HepG2 (cell line): Measurements from ENCODE around the gene BRCA1. TPM values are rescaled to one million over a fixed set of nuclear protein-coding genes. Genes with fewer than 3 reads are reported as not detected.
A peak's percentile ranks its signal among the peaks of the same experiment; 100 is the strongest.

Experiments
- AGO2 ChIP-seq: fragments of 200-400 bp; formaldehyde crosslinking; optimal IDR thresholded peaks from 2 replicates; pipeline ENCODE3; 2017; ENCODE audit warnings: mild to moderate bottlenecking, low read depth, low read length, moderate library complexity
- ARHGAP35 ChIP-seq: sonication (generic); formaldehyde crosslinking; IDR thresholded peaks from 2 replicates; pipeline ENCODE4 v1.9.0; 2022; ENCODE audit warnings: mild to moderate bottlenecking, inconsistent platforms, moderate library complexity, missing genetic modification reagents, borderline replicate concordance
- ATF7 ChIP-seq, 2 experiments: fragments of 450-650 bp in 1 of 2; sonication (generic) in 1 of 2; formaldehyde crosslinking in 1 of 2; IDR thresholded peaks; 2 replicates each; pipeline versions ENCODE4 v1.4.0 to v1.6.1; 2016 to 2020; ENCODE audit warnings: antibody characterized with exemption in 1 of 2, mild to moderate bottlenecking in 1 of 2, missing genetic modification reagents in 1 of 2
- CEBPG ChIP-seq: IDR thresholded peaks from 2 replicates; pipeline ENCODE4 v1.6.1; 2016
- FOXA3 ChIP-seq: IDR thresholded peaks from 2 replicates; pipeline ENCODE4 v1.6.1; 2016; ENCODE audit warnings: missing genetic modification reagents, missing compliant biosample characterization
- HNF4A ChIP-seq: sonication (generic); formaldehyde crosslinking; IDR thresholded peaks from 2 replicates; pipeline ENCODE4 v1.4.0; 2020; ENCODE audit warnings: missing genetic modification reagents
- HNF4G ChIP-seq, 2 experiments: sonication (generic) in 1 of 2; formaldehyde crosslinking in 1 of 2; IDR thresholded peaks; 2 replicates each; pipeline versions ENCODE4 v1.4.0 to v1.6.1; 2011 to 2020; ENCODE audit warnings: borderline replicate concordance in 2 of 2, low read depth in 2 of 2, mild to moderate bottlenecking in 2 of 2, low read length in 1 of 2, missing genetic modification reagents in 1 of 2, moderate library complexity in 1 of 2
- HOXA3 ChIP-seq: sonication (generic); formaldehyde crosslinking; IDR thresholded peaks from 2 replicates; pipeline ENCODE4 v1.5.0; 2020; ENCODE audit warnings: missing genetic modification reagents
- KDM3A ChIP-seq: IDR thresholded peaks from 2 replicates; pipeline ENCODE4 v1.6.1; 2018; ENCODE audit warnings: low read depth, missing compliant biosample characterization
- MIXL1 ChIP-seq: IDR thresholded peaks from 2 replicates; pipeline ENCODE4 v1.6.1; 2016
- NCOA1 ChIP-seq: sonication (generic); formaldehyde crosslinking; IDR thresholded peaks from 2 replicates; pipeline ENCODE4 v1.9.0; 2021; ENCODE audit warnings: missing genetic modification reagents
- PHF5A ChIP-seq: IDR thresholded peaks from one replicate; pipeline ENCODE4 v1.6.1; 2018; ENCODE audit warnings: low read depth, missing genetic modification reagents; ENCODE audit not compliant: unreplicated experiment
- SMYD3 ChIP-seq: sonication (generic); formaldehyde crosslinking; IDR thresholded peaks from 2 replicates; pipeline ENCODE4 v1.8.1; 2023; ENCODE audit warnings: mild to moderate bottlenecking, missing genetic modification reagents
- STAT5B ChIP-seq: sonication (generic); formaldehyde crosslinking; IDR thresholded peaks from 2 replicates; pipeline ENCODE4 v1.4.0; 2020; ENCODE audit warnings: missing genetic modification reagents
- SYNCRIP ChIP-seq: fragments of 200-400 bp; formaldehyde crosslinking; IDR thresholded peaks from 2 replicates; pipeline ENCODE4 v1.6.1; 2018; ENCODE audit warnings: mild to moderate bottlenecking, low read depth, low read length; ENCODE audit not compliant: insufficient read depth
- YEATS2 ChIP-seq: sonication (generic); formaldehyde crosslinking; IDR thresholded peaks from 2 replicates; pipeline ENCODE4 v1.4.0; 2020; ENCODE audit warnings: missing genetic modification reagents, borderline replicate concordance
- YEATS4 ChIP-seq: sonication (generic); formaldehyde crosslinking; IDR thresholded peaks from 2 replicates; pipeline ENCODE4 v1.4.0; 2020; ENCODE audit warnings: missing genetic modification reagents, borderline replicate concordance
- ZBTB7B ChIP-seq: sonication (generic); formaldehyde crosslinking; IDR thresholded peaks from 2 replicates; pipeline ENCODE4 v1.4.0; 2020; ENCODE audit warnings: missing genetic modification reagents
- ZFP62 ChIP-seq: sonication (generic); formaldehyde crosslinking; IDR thresholded peaks from 2 replicates; pipeline ENCODE4 v1.4.0; 2020; ENCODE audit warnings: missing genetic modification reagents
- ZNF501 ChIP-seq: sonication (generic); formaldehyde crosslinking; IDR thresholded peaks from 2 replicates; pipeline ENCODE4 v1.5.1; 2020; ENCODE audit warnings: mild to moderate bottlenecking, moderate library complexity, missing genetic modification reagents
- ZNF652 ChIP-seq: IDR thresholded peaks from 2 replicates; pipeline ENCODE4 v1.6.1; 2016; ENCODE audit warnings: low read depth, borderline replicate concordance
- ZNF746 ChIP-seq: sonication (generic); formaldehyde crosslinking; IDR thresholded peaks from 2 replicates; pipeline ENCODE4 v1.8.0; 2022; ENCODE audit warnings: mild to moderate bottlenecking, missing genetic modification reagents
- ZNF776 ChIP-seq: sonication (generic); formaldehyde crosslinking; IDR thresholded peaks from 2 replicates; pipeline ENCODE4 v1.4.0; 2020; ENCODE audit warnings: mild to moderate bottlenecking, missing genetic modification reagents
- polyA plus RNA-seq, 8 experiments: library from polyadenylated mRNA; depleted of rRNA in 3 of 8; stranded (reverse) in 7 of 8; unstranded in 1 of 8; fragments of >200 nt; fragmentation: Illumina TruSeq in 4 of 8; extraction: Trizol in 4 of 8; gene quantifications; 2 replicates each; pipeline versions ENCODE4 v1.2.1 to v1.2.3, GENCODE V29; 2011 to 2016; ENCODE audit warnings: low read depth in 4 of 8, missing spikeins in 1 of 8, mixed read lengths in 1 of 8; ENCODE audit not compliant: insufficient read depth in 1 of 8
- total RNA-seq, 5 experiments: library from RNA; depleted of rRNA; stranded (reverse); fragments of >200 nt; fragmentation: Illumina TruSeq; extraction: Trizol; gene quantifications; 2 replicates each; pipeline ENCODE4 v1.2.3, GENCODE V29; 2016; ENCODE audit warnings: low read depth in 1 of 5
- TF ChIP-seq, protein P1 (sequence below): sonication (generic); formaldehyde crosslinking; IDR thresholded peaks from 2 replicates; pipeline ENCODE4 v1.9.0; 2021; ENCODE audit warnings: missing genetic modification reagents, mild to moderate bottlenecking, borderline replicate concordance
- TF ChIP-seq, protein P2 (sequence below): sonication (generic); formaldehyde crosslinking; IDR thresholded peaks from 2 replicates; pipeline ENCODE4 v1.4.0; 2020; ENCODE audit warnings: missing genetic modification reagents
- TF ChIP-seq, protein P3 (sequence below): sonication (generic); formaldehyde crosslinking; IDR thresholded peaks from 2 replicates; pipeline ENCODE4 v1.5.0; 2020; ENCODE audit warnings: mild to moderate bottlenecking, missing genetic modification reagents

BRCA1 gene
- total and polyA plus RNA-seq, 2 of the 13 experiments (the other 11 are each of a cell fraction or from before 2014, with no cell fraction given) = 13.3 to 37.5 TPM

DNA sequence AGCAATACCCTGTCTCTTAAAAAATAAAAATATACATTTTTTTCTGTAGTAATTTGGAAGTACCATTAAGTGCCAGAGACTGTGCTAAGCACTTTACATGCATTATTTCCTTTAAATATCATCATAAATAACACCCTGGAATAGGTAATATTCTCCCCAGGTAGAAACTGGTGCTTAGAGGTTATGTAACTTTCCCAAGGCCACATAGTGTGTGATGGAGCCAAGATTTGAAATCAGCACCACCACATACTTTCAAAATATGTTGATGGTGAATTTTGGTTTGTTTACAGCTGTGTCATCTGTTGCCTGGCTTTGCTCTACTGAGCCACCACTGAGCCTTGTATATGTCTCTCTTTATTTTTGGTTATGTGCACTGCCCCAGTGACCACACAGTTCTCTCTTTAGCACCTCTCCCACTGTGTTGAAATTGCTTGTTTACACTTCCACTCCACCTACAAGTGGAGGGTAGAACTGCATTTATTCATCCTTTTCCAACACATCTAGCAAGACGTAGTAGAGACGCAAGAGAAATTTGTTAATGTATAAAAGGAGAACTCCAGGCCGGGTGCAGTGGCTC, 26.8 kb upstream of the BRCA1 start (continued):
- TF ChIP-seq, protein P1, sequence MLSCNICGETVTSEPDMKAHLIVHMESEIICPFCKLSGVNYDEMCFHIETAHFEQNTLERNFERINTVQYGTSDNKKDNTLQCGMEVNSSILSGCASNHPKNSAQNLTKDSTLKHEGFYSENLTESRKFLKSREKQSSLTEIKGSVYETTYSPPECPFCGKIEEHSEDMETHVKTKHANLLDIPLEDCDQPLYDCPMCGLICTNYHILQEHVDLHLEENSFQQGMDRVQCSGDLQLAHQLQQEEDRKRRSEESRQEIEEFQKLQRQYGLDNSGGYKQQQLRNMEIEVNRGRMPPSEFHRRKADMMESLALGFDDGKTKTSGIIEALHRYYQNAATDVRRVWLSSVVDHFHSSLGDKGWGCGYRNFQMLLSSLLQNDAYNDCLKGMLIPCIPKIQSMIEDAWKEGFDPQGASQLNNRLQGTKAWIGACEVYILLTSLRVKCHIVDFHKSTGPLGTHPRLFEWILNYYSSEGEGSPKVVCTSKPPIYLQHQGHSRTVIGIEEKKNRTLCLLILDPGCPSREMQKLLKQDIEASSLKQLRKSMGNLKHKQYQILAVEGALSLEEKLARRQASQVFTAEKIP = no peak
- TF ChIP-seq HNF4A (CRISPR knock-in tag) (no peak), MIXL1 (CRISPR knock-in tag) (no peak), FOXA3 (peak; percentile 83), SMYD3 (no peak), ZFP62 (CRISPR knock-in tag) (no peak), YEATS2 (CRISPR knock-in tag) (no peak), ATF7 (IDR thresholded peaks at IDR 0.05) (no peak), ATF7 (CRISPR knock-in tag; IDR thresholded peaks at IDR 0.05) (no peak), ZNF746 (CRISPR knock-in tag) (no peak), ARHGAP35 (CRISPR knock-in tag) (no peak), ZBTB7B (no peak), SYNCRIP (no peak), ZNF776 (CRISPR knock-in tag) (no peak), CEBPG (peak; percentile 45; the same call in 1 of the 2 replicates), YEATS4 (CRISPR knock-in tag) (no peak), KDM3A (no peak), HOXA3 (CRISPR knock-in tag) (no peak), ZNF501 (CRISPR knock-in tag) (no peak), STAT5B (no peak), HNF4G (IDR thresholded peaks at IDR 0.05; ENCODE audit: borderline replicate concordance, low read depth, low read length) (no peak), HNF4G (CRISPR knock-in tag; IDR thresholded peaks at IDR 0.05; ENCODE audit: borderline replicate concordance, low read depth) (no peak), NCOA1 (CRISPR knock-in tag) (no peak), ZNF652 (CRISPR knock-in tag) (no peak), AGO2 (no peak), PHF5A (CRISPR knock-in tag) (no peak)
- TF ChIP-seq, protein P2, sequence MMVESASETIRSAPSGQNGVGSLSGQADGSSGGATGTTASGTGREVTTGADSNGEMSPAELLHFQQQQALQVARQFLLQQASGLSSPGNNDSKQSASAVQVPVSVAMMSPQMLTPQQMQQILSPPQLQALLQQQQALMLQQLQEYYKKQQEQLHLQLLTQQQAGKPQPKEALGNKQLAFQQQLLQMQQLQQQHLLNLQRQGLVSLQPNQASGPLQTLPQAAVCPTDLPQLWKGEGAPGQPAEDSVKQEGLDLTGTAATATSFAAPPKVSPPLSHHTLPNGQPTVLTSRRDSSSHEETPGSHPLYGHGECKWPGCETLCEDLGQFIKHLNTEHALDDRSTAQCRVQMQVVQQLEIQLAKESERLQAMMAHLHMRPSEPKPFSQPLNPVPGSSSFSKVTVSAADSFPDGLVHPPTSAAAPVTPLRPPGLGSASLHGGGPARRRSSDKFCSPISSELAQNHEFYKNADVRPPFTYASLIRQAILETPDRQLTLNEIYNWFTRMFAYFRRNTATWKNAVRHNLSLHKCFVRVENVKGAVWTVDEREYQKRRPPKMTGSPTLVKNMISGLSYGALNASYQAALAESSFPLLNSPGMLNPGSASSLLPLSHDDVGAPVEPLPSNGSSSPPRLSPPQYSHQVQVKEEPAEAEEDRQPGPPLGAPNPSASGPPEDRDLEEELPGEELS (CRISPR knock-in tag) = 0 out of 2 replicates have a peak, but pooled peaks have one; percentile 11
- TF ChIP-seq, protein P3, sequence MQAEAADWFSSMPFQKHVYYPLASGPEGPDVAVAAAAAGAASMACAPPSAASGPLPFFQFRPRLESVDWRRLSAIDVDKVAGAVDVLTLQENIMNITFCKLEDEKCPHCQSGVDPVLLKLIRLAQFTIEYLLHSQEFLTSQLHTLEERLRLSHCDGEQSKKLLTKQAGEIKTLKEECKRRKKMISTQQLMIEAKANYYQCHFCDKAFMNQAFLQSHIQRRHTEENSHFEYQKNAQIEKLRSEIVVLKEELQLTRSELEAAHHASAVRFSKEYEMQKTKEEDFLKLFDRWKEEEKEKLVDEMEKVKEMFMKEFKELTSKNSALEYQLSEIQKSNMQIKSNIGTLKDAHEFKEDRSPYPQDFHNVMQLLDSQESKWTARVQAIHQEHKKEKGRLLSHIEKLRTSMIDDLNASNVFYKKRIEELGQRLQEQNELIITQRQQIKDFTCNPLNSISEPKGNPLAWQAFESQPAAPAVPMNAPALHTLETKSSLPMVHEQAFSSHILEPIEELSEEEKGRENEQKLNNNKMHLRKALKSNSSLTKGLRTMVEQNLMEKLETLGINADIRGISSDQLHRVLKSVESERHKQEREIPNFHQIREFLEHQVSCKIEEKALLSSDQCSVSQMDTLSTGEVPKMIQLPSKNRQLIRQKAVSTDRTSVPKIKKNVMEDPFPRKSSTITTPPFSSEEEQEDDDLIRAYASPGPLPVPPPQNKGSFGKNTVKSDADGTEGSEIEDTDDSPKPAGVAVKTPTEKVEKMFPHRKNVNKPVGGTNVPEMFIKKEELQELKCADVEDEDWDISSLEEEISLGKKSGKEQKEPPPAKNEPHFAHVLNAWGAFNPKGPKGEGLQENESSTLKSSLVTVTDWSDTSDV (CRISPR knock-in tag) = no peak
